ENCODE results near the gene SDE2.
"Not testable (repeated sequence)": the region's sequence is repeated elsewhere in the genome, so short reads cannot be mapped to it uniquely, and the experiment has no call there.

Gene SDE2

GRCh38 chr1:225941187-225941941 is 57.8 kb downstream of the SDE2 start, which contains the start of gene LEFTY2:
LEFTY2 (minus strand) TSS chr1:225941220; CDS start chr1:225941140, 80 bp downstream.
- no peak for DNase-seq

GRCh38 chr1:225940385-225941151 is 58.6 kb downstream of the SDE2 start:
- DNase-seq: no peak

DNA sequence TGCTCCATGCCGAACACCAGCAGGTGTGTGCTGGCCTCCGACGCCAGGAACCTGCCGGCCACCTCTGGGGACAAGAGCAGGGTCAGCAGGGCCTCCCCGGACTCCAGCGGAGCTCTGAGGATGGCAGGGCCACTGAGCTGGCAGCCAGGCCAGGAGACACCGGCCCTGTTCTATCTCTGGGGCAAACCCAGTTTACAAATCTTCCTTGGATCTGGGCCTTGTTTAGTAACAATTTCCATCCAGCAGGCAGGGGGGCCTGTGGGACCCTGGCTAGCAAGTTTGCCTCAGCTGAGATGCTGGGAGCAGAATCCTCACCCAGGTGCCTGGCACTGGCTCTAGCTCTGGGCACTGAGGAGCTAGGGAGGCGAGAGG is 59.2 kb downstream of the SDE2 start:
- not testable (repeated sequence) for DNase-seq

DNA sequence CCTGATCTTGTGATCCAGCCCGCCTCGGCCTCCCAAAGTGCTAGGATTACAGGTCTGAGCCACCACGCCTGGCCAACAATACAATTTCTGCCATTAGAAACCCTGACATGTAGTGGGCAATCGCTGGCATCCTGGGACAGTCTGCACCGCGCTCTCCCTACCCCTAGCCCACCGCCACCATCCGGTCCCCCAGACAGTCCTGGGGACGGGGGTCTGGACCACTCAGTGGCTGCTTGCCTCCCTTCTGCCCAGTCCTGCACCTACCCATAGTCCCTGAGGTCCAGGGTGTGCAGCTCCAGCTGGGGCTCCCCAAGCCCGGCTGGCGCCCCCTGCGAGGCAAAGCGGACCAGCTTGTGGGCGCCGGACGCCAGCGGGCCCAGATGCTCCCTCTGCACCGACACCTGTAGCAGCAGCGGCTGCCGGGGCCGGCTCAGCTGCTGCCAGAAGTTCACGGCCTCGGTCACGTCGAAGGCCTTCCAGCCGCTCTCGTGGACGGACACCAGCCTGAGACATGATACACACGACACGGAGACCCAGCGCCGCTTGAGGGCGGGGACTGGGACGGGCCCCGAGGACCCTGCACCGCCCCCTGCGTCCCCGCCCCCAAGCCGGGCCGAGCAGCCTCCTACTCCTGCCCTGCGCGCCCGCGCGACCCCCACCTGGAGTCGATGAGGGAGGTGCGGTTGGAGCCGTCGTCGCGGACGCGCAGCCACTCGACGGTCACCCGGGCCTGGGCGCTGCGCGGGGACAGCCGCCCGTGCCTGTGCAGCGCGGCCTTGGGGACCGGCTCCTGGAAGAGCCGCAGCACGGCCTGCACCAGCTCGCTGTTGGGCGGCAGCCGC is 59.8 kb downstream of the SDE2 start:
- not testable (repeated sequence) for DNase-seq

- DNase-seq: no peak
Measured at GRCh38 chr1:225937048-225937968, 61.8 kb downstream of the SDE2 start.

GRCh38 chr1:225936523-225936922 is 62.6 kb downstream of the SDE2 start:
- DNase-seq: no peak

- not testable (repeated sequence) for DNase-seq
Measured at GRCh38 chr1:225936086-225936485, 63.1 kb downstream of the SDE2 start.

- DNase-seq: no peak
Measured at GRCh38 chr1:225934711-225935110, 64.4 kb downstream of the SDE2 start.

DNA sequence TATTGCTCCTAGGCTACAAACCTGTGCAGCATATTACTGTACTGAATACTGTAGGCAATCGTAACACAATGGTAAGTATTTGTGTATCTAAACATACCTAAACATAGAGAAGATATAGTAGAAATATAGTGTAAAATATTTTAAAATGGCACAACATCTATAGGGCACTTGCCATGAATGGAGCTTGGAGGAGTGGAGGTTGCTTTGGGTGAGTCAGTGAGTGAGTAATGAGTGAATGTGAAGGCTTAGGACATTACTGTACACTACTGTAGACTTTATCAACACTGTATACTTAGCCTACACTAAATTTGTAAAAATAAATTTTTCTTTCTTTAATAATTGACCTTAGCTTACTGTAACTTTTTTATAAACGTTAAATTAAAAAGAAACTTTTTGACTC is 66.1 kb downstream of the SDE2 start:
- DNase-seq: no peak

Data from activated CD4-positive, alpha-beta T cell treated with anti-CD3 and anti-CD28 coated beads, Interleukin-2, amount 50 U/mL, for 1 hour (primary cell).